ENCODE data around the gene FOXM1. TPM values are rescaled to one million over a fixed set of nuclear protein-coding genes. Genes with fewer than 3 reads are reported as not detected.

FOXM1 gene
- total and polyA plus RNA-seq, 5 experiments from 2014 or later: 0.19 to 0.62 TPM; not detected in 3

DNA sequence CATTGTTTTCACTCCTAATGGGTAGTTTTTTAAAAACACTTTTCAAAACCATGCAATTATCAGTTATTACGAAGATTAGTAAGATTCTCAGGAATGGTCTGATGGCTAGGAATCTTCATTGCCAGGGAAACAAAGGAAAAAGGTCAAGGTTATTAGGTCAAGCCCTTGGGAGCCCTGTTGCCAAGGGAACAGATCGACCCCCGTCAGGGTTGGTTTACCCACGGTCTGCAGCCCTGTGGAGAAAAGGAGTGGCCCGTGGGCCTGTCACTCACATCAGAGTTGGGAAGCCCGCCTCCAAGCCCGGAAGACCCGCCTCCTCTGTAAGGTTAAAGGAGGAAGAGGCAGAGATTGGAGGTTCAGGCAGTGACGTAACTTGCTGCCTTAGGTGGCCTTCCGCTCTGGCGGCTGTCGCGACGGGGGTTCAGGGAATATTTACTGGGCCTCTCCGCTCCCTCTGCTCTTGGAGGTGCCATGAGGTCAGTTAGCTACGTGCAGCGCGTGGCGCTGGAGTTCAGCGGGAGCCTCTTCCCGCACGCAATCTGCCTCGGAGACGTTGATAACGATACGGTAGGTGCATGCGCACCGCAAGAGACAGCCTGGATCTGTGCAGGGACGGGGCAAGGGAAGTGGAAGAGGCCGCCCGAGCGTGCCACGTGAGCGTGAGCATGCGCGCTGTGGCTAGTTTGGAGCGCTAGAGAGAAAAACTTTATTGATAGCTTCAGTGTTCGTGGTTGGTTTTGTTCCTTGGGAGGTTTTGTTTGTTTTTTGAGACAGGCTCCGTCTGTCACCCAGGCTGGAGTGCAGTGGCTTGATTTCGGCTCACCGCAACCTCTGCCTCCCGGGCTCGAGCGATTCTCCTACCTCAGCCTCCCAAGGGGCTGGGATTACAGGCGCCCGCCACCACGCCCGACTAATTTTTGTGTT is 64.4 kb downstream of the FOXM1 start, which contains the start of gene ITFG2:
TSS of gene ITFG2 (plus strand) at position 379 of the 924 bp plus-strand sequence. CDS start at position 472, 93 bp downstream.
- POLR2A ChIA-PET: interaction anchor here (0.6 to 7.0 kb wide), 9 partner anchors 8 to 129 kb away, joined by 3 to 94 read pairs (median 5); partner anchors contain the start of genes FKBP4, FOXM1 and RHNO1
- ATAC-seq (peak; percentile 91 to 93), DNase-seq (peak; percentile 83 to 99 (median 96))
- H3K36me3 Mint-ChIP-seq: peaks cover 0 to 32% (median 0%) of the 10 kb centered on the region in 3 donors
- H3K9me3 Mint-ChIP-seq: no peaks in the 10 kb centered on the region
- peak within 1 kb of the TSS; percentile 96 to 100 (median 100) for H3K27ac Mint-ChIP-seq
- H3K27me3 Mint-ChIP-seq: no peaks in the 10 kb centered on the region
- peaks cover 12 to 44% (median 35%) of the 10 kb centered on the region in 4 donors for H3K4me1 Mint-ChIP-seq
- peak within 1 kb of the TSS; percentile 94 to 100 (median 100) for H3K4me3 Mint-ChIP-seq

DNA sequence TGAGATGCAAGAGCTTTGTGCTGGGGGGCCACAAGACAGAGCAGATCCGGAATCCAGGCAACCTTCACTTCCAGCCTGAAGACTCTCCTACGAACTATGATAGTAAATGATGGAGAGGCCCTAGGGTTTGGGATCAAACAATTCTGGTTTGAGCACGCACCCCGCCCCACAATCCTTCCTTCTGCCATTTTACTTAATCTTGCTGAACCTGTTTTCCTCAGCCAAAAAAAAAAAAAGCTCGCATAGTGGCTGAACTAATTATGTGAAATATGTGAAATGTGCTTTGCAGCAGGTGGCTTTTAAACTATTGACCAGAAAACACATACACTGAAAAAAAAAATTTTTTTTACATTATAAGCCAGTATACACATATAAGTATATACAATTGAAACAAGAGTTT is 65.2 kb downstream of the FOXM1 start:
- H3K4me3 Mint-ChIP-seq: peak overlapping the region; percentile 45 to 100 (median 100)
- H3K9me3 Mint-ChIP-seq: no peaks in the 10 kb centered on the region
- no peak for DNase-seq
- ATAC-seq: no peak
- peaks cover 12 to 41% (median 32%) of the 10 kb centered on the region in 4 donors for H3K4me1 Mint-ChIP-seq
- H3K27me3 Mint-ChIP-seq: no peaks in the 10 kb centered on the region
- POLR2A ChIA-PET: interaction anchor here (0.7 to 7.0 kb wide), 5 partner anchors 12 to 120 kb away, joined by 4 to 94 read pairs (median 5); partner anchors contain the start of gene FKBP4
- peaks cover 0 to 27% (median 0%) of the 10 kb centered on the region in 3 donors for H3K36me3 Mint-ChIP-seq
- peak overlapping the region in 8 of 10 donors; percentile 20 to 100 (median 100) for H3K27ac Mint-ChIP-seq

Other genes with a start within 250 kb of the FOXM1 start
- 10 to 100 TPM; 67.2 to 67.5 TPM for gene FKBP4, start 82.2 kb downstream of the FOXM1 start, total RNA-seq
- 10 to 100 TPM; 30.3 to 41.5 (median 33.9) TPM for gene FKBP4, start 82.2 kb downstream of the FOXM1 start, polyA plus RNA-seq
- gene ITFG2, start 64.5 kb downstream of the FOXM1 start, total RNA-seq: 100 to 1,000 TPM; 128 to 151 TPM
- 10 to 100 TPM; 50.2 to 59.2 (median 50.7) TPM for gene ITFG2, start 64.5 kb downstream of the FOXM1 start, polyA plus RNA-seq
- gene NRIP2, start 42.1 kb downstream of the FOXM1 start, total RNA-seq: not detected
- gene NRIP2, start 42.1 kb downstream of the FOXM1 start, polyA plus RNA-seq: 1 to 10 TPM; 1.3 to 2.4 (median 1.6) TPM
- not detected for gene TEX52, start 20.1 kb downstream of the FOXM1 start, total RNA-seq
- not detected for gene TEX52, start 20.1 kb downstream of the FOXM1 start, polyA plus RNA-seq
- gene RHNO1, start within 50 bp of the FOXM1 start, total RNA-seq: 10 to 100 TPM; 27.7 to 30.1 TPM
- gene RHNO1, start within 50 bp of the FOXM1 start, polyA plus RNA-seq: 10 to 100 TPM; 36.3 to 44.4 (median 38.6) TPM
- gene TULP3, start 13.7 kb upstream of the FOXM1 start, total RNA-seq: 10 to 100 TPM in 1 of 2 experiments, 1 to 10 TPM in 1; 8.8 to 11.1 TPM
- gene TULP3, start 13.7 kb upstream of the FOXM1 start, polyA plus RNA-seq: 1 to 10 TPM; 5.8 to 9.3 (median 7.6) TPM
- not detected for gene TEAD4, start 82.2 kb upstream of the FOXM1 start, total RNA-seq
- gene TEAD4, start 82.2 kb upstream of the FOXM1 start, polyA plus RNA-seq: not detected
- 1 to 10 TPM in 1 of 2 experiments, under 1 TPM in 1; 0.65 to 1.2 TPM for gene TSPAN9, start 200.2 kb upstream of the FOXM1 start, total RNA-seq
- not detected for gene TSPAN9, start 200.2 kb upstream of the FOXM1 start, polyA plus RNA-seq